B cell (primary cell): ENCODE data around the gene DMXL1. TPM values are rescaled to one million over a fixed set of nuclear protein-coding genes. Genes with fewer than 3 reads are reported as not detected.
"Not testable (repeated sequence)": the region's sequence is repeated elsewhere in the genome, so short reads cannot be mapped to it uniquely, and the experiment has no call there.

ENCODE experiments used
- ATAC-seq: fragments of 200-7000 bp; cut with Tn5 transposase; one replicate; pipeline ENCODE4 v1.10.0; 2021; ENCODE audit warnings: low read depth, mild to moderate bottlenecking, moderate number of reproducible peaks, moderate library complexity
- CTCF ChIA-PET: fragments of 350-600 bp; sonication (Branson Sonifier 250); formaldehyde crosslinking; loops from one replicate; lab custom pipeline; 2021; ENCODE audit warnings: antibody characterized with exemption, inconsistent platforms; lab: Charles Lee
- POLR2A ChIA-PET: fragments of 350-600 bp; sonication (Branson Sonifier 250); formaldehyde crosslinking; loops from one replicate; lab custom pipeline; 2021; ENCODE audit warnings: antibody characterized with exemption; lab: Charles Lee
- DNase-seq: peaks from one replicate; pipeline ENCODE4 v3.0.0; 2013
- H2AFZ ChIP-seq: 2 replicates; pipeline ENCODE4 v1.6.1; 2012; ENCODE audit warnings: mild to moderate bottlenecking, low read depth, low read length; ENCODE audit not compliant: insufficient read depth, poor library complexity, severe bottlenecking
- H3K27ac ChIP-seq, 2 donors: 1 replicate in 1 of 2; 2 replicates in 1 of 2; pipeline ENCODE4 v1.5.1; 2012 to 2013; ENCODE audit warnings: low read length in 2 of 2, mild to moderate bottlenecking in 2 of 2, moderate library complexity in 1 of 2
- H3K27me3 ChIP-seq, 4 experiments: fragments of 200-600 bp in 1 of 4; sonication (generic) in 1 of 4; replicated peaks in 1 of 4; 1 replicate in 2 of 4; 2 replicates in 2 of 4; pipeline versions ENCODE4 v1.6.1 to v1.7.0; 2013 to 2016; ENCODE audit warnings: low read length in 3 of 4, mild to moderate bottlenecking in 2 of 4, mixed read lengths in 1 of 4, moderate library complexity in 1 of 4; ENCODE audit not compliant: insufficient read depth in 4 of 4, control insufficient read depth in 3 of 4; ENCODE audit errors: control extremely low read depth in 1 of 4
- H3K36me3 ChIP-seq, 2 experiments: replicated peaks in 1 of 2; 1 replicate in 1 of 2; 2 replicates in 1 of 2; pipeline versions ENCODE4 v1.6.1 to v1.7.1; 2013; ENCODE audit warnings: low read length in 1 of 2; ENCODE audit not compliant: insufficient read depth in 2 of 2, control insufficient read depth in 1 of 2; ENCODE audit errors: control extremely low read depth in 1 of 2, extremely low read depth in 1 of 2
- H3K4me1 ChIP-seq, 2 donors: fragments of 200-600 bp in 1 of 2; sonication (generic) in 1 of 2; 1 replicate in 1 of 2; 2 replicates in 1 of 2; pipeline versions ENCODE4 v1.5.1 to v1.6.1; 2013 to 2017; ENCODE audit warnings: low read length in 2 of 2; ENCODE audit not compliant: control insufficient read depth in 2 of 2, insufficient read depth in 2 of 2
- H3K4me2 ChIP-seq: replicated peaks from 2 replicates; pipeline ENCODE3; 2012; ENCODE audit warnings: mild to moderate bottlenecking, low read depth, low read length; ENCODE audit not compliant: poor library complexity, severe bottlenecking
- H3K4me3 ChIP-seq, 5 experiments: fragments of 200-600 bp in 1 of 5; sonication (generic) in 1 of 5; 1 replicate in 3 of 5; 2 replicates in 2 of 5; pipeline versions ENCODE4 v1.5.1 to v1.7.0; 2011 to 2016; ENCODE audit warnings: low read length in 4 of 5, mild to moderate bottlenecking in 4 of 5, low read depth in 2 of 5, control low read depth in 1 of 5, moderate library complexity in 1 of 5; ENCODE audit not compliant: insufficient read depth in 1 of 5; ENCODE audit errors: control extremely low read depth in 1 of 5, extremely low read depth in 1 of 5
- H3K79me2 ChIP-seq: fragments of 200-600 bp; sonication (generic); one replicate; pipeline ENCODE4 v1.6.0; 2016; ENCODE audit warnings: low read length; ENCODE audit not compliant: control insufficient read depth, insufficient read depth
- H3K9ac ChIP-seq: fragments of 200-600 bp; sonication (generic); 2 replicates; pipeline ENCODE4 v1.6.1; 2017; ENCODE audit warnings: mild to moderate bottlenecking, low read length, moderate library complexity
- H3K9me3 ChIP-seq, 3 donors: one replicate each; pipeline versions ENCODE4 v1.6.1 to v1.7.1; 2013; ENCODE audit warnings: low read length in 2 of 3; ENCODE audit not compliant: control insufficient read depth in 2 of 3, insufficient read depth in 1 of 3; ENCODE audit errors: control extremely low read depth in 1 of 3
- H4K20me1 ChIP-seq: 2 replicates; pipeline ENCODE4 v1.6.0; 2012; ENCODE audit warnings: mild to moderate bottlenecking, low read length; ENCODE audit not compliant: insufficient read depth, control insufficient read depth, poor library complexity, severe bottlenecking
- H3K27ac Mint-ChIP-seq: one replicate; pipeline ENCODE4 v1.8.0; 2021; ENCODE audit warnings: mixed read lengths
- H3K27me3 Mint-ChIP-seq: one replicate; pipeline ENCODE4 v1.8.0; 2021; ENCODE audit warnings: mixed read lengths
- H3K4me1 Mint-ChIP-seq: one replicate; pipeline ENCODE4 v1.8.0; 2021; ENCODE audit warnings: mixed read lengths
- H3K4me3 Mint-ChIP-seq: one replicate; pipeline ENCODE4 v1.8.0; 2021; ENCODE audit warnings: mixed read lengths
- H3K9me3 Mint-ChIP-seq: one replicate; pipeline ENCODE4 v1.8.0; 2022; ENCODE audit warnings: mixed read lengths; ENCODE audit not compliant: insufficient read depth
- CTCF ChIP-seq: fragments of 200-600 bp; IDR thresholded peaks from one replicate; pipeline ENCODE4 v1.8.0; 2022; ENCODE audit warnings: antibody characterized with exemption, mild to moderate bottlenecking
- EZH2 ChIP-seq: IDR thresholded peaks from 2 replicates; pipeline ENCODE4 v1.6.1; 2012; ENCODE audit warnings: borderline replicate concordance, low read depth, mild to moderate bottlenecking, moderate library complexity, low read length; ENCODE audit not compliant: insufficient read depth, poor library complexity, severe bottlenecking
- WGBS: methylation state at CpG from one replicate; pipeline ENCODE4 v1.1.5; 2013; ENCODE audit warnings: missing lambda C conversion rate; ENCODE audit not compliant: insufficient coverage; 5-methylcytosine and 5-hydroxymethylcytosine counted together
- intact Hi-C: fragments of 100-400 bp; cut with micrococcal nuclease; formaldehyde crosslinking; loops from one replicate; pipeline ENCODE4 v1.10.0; 2022
- polyA plus RNA-seq: library from polyadenylated mRNA; depleted of rRNA; stranded (reverse); fragments of >200 nt; gene quantifications from 2 replicates; pipeline ENCODE4 v1.2.3, GENCODE V29; 2012
- total RNA-seq, 2 donors: library from RNA; stranded (reverse); fragments of 120-200 nt in 1 of 2; gene quantifications; 1 replicate in 1 of 2; 2 replicates in 1 of 2; pipeline versions ENCODE4 v1.2.3 to v1.2.4, GENCODE V29; 2013 to 2022

The DMXL1 gene
- total and polyA plus RNA-seq, 2 donors (not counting 1 experiment from before 2014, with no cell fraction given) = 37.9 to 129 TPM

DNA sequence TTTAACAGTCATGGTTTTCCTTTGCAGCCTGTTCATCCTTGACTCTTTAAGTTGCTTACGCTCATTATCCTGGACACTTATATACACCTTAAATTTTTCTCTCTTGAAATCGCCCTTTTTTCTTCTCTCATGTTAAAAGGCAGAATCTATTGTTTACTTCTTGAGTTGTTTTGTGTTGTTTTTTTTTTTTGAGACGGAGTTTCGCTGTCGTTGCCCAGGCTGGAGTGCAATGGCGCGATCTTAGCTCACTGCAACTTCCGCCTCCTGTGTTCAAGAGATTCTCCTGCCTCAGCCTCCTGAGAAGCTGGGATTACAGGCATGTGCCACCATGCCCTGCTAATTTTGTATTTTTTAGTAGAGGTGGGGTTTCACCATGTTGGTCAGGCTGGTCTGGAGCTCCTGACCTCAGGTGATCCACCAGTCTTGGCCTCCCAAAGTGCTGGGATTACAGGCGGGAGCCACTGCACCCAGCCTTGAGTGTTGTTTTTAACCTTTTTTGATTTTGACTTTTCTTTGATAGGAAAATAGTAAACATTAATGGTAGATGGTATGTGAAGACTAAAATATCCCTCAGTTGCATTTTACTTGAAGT is 3.0 kb downstream of the DMXL1 start:
- not testable (repeated sequence) for DNase-seq, H3K27me3 Mint-ChIP-seq, H3K9me3 ChIP-seq, H3K36me3 ChIP-seq, H3K27me3 ChIP-seq, ATAC-seq, H3K9me3 Mint-ChIP-seq, H4K20me1 ChIP-seq
- Mint-ChIP-seq H3K4me3 (peak overlapping the region; percentile 90), H3K4me1 (peaks cover 60% of the 10 kb centered on the region), H3K27ac (peak overlapping the region; percentile 92)
- ChIA-PET CTCF (interaction anchor here (1.4 to 2.3 kb wide), 3 partner anchors 52 to 85 kb away, joined by 3 to 13 read pairs (median 11); partner anchors contain the start of gene DTWD2), POLR2A (interaction anchor here (0.6 to 1.3 kb wide), 2 partner anchors 8 to 54 kb away, joined by 3 to 4 read pairs; no protein-coding TSS in a partner anchor)
- Histone ChIP-seq H3K4me2 (peak overlapping the region; percentile 80), H3K79me2 (peaks cover 74% of the 10 kb centered on the region), H3K4me1 (peaks cover 58 to 65% of the 10 kb centered on the region in 2 donors), H3K9ac (peak overlapping the region; percentile 97), H2AFZ (peak overlapping the region; percentile 41), H3K27ac (peak overlapping the region; percentile 59 to 75), H3K4me3 (peak overlapping the region; percentile 3 to 91 (median 47))
- WGBS = no CpG with 5 or more reads among the region's 9 CpGs
- intact Hi-C loops = loop anchor here (1.0 to 5.0 kb wide), 5 partner anchors 15 to 338 kb away; no protein-coding TSS in a partner anchor

DNA sequence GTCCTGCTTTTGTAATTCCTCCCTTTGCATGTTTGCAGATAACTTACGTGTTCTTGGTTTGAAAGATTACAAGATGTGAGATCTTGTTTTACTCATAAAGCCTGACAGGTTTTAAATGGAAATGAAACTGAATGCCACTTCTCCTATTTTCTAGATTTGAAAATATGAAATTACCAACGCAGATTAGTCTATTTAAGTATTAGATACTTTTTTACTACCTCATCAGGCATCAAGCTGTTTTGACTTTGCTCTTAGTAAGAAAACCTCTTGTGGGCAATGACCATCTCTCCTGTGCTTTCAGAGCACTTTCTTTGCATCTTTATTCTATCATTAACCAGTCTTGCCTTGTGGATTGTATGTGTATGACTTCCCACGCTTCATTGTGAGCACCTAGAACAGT is 3.5 kb downstream of the DMXL1 start:
- Mint-ChIP-seq H3K27me3 (no peaks in the 10 kb centered on the region), H3K4me1 (peaks cover 65% of the 10 kb centered on the region), H3K27ac (peak overlapping the region; percentile 92), H3K9me3 (no peaks in the 10 kb centered on the region), H3K4me3 (peak overlapping the region; percentile 90)
- H2AFZ ChIP-seq = peak overlapping the region; percentile 41
- peak overlapping the region; percentile 59 to 75 for H3K27ac ChIP-seq
- H3K79me2 ChIP-seq = peaks cover 79% of the 10 kb centered on the region
- peak overlapping the region; percentile 97 for H3K9ac ChIP-seq
- CTCF ChIA-PET = interaction anchor here (0.8 to 2.3 kb wide), 3 partner anchors 52 to 86 kb away, joined by 3 to 13 read pairs (median 3); partner anchors contain the start of gene DTWD2
- peaks cover 8% of the 10 kb centered on the region for H4K20me1 ChIP-seq
- H3K9me3 ChIP-seq = no peaks in the 10 kb centered on the region
- intact Hi-C loops = loop anchor here (1.0 to 5.0 kb wide), 5 partner anchors 14 to 338 kb away; no protein-coding TSS in a partner anchor
- no peaks in the 10 kb centered on the region for H3K27me3 ChIP-seq
- ATAC-seq (no peak), DNase-seq (peak; percentile 55)
- WGBS = no CpG with 5 or more reads among the region's 3 CpGs
- H3K4me3 ChIP-seq = peak overlapping the region; percentile 3 to 91 (median 47)
- peaks cover 64 to 71% of the 10 kb centered on the region in 2 donors for H3K4me1 ChIP-seq
- peak overlapping the region; percentile 80 for H3K4me2 ChIP-seq
- POLR2A ChIA-PET = interaction anchor here (1.0 to 1.3 kb wide), 2 partner anchors 55 to 58 kb away, joined by 4 to 15 read pairs; no protein-coding TSS in a partner anchor
- peaks cover 0 to 6% of the 10 kb centered on the region in 2 experiments for H3K36me3 ChIP-seq
- TF ChIP-seq EZH2 (no peak), CTCF (no peak)

GRCh38 chr5:119075269-119075668 is 4.4 kb downstream of the DMXL1 start:
- H3K27me3 ChIP-seq, H4K20me1 ChIP-seq, H3K27me3 Mint-ChIP-seq, DNase-seq, H3K9me3 ChIP-seq, H3K36me3 ChIP-seq, H2AFZ ChIP-seq, H3K9me3 Mint-ChIP-seq, H3K4me3 ChIP-seq, H3K9ac ChIP-seq, ATAC-seq: not testable (repeated sequence)
- Histone ChIP-seq H3K79me2 (peaks cover 88% of the 10 kb centered on the region), H3K4me2 (peak overlapping the region; percentile 39), H3K4me1 (peaks cover 65 to 70% of the 10 kb centered on the region in 2 donors), H3K27ac (peak overlapping the region; percentile 59 to 75)
- peaks cover 68% of the 10 kb centered on the region for H3K4me1 Mint-ChIP-seq
- CTCF ChIA-PET = interaction anchor here (0.8 to 2.3 kb wide), 2 partner anchors 53 to 87 kb away, joined by 3 to 13 read pairs; partner anchors contain the start of gene DTWD2
- intact Hi-C loops = loop anchor here (2.0 kb wide), 1 partner anchor 14 kb away; no protein-coding TSS in a partner anchor
- H3K4me3 Mint-ChIP-seq = peak overlapping the region; percentile 26
- H3K27ac Mint-ChIP-seq = peak overlapping the region; percentile 90
- POLR2A ChIA-PET = interaction anchor here (1.0 kb wide), 1 partner anchor 59 kb away, joined by 15 read pairs; no protein-coding TSS in a partner anchor
- WGBS = 90% methylated on average over 5 of the region's 12 CpGs
